ENCODE measurements around the gene DPYD.

The DPYD gene

DNA sequence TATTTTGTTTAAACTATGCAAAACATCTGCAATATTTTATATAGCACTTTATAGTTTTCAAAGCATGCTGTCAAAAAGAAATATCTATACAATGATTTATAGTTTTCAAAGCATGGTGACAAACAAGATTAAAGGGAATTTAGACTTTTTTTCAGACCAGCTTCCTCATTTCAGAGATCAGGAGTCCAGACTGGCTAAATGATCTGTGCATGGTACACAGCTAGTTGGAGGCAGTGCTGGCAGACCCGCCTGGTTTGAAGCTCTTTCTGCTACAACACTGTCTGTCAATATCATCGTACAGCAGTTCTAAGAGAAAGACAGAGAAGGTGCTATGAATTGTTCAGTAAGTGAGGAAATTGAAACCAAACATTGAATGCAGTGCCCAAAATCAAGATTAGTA is 720.2 kb downstream of the DPYD start:
- no peaks in the 10 kb centered on the region for H4K20me1 ChIP-seq
- H3K4me3 ChIP-seq: no peak overlapping the region
- H3K27ac ChIP-seq: no peak overlapping the region
- H3K4me1 ChIP-seq: no peaks in the 10 kb centered on the region
- no peaks in the 10 kb centered on the region for H3K9me3 ChIP-seq
- no peak overlapping the region for H3K9ac ChIP-seq
- H3K27me3 ChIP-seq: no peaks in the 10 kb centered on the region
- no peak overlapping the region for H3K4me2 ChIP-seq
- H3K36me3 ChIP-seq: no peaks in the 10 kb centered on the region
- TF ChIP-seq Cebpa-rat (IDR thresholded peaks at IDR 0.05): no peak

- no peak overlapping the region for H3K9ac ChIP-seq
- no peak overlapping the region for H3K27ac ChIP-seq
- no peaks in the 10 kb centered on the region for H3K27me3 ChIP-seq
- no peaks in the 10 kb centered on the region for H4K20me1 ChIP-seq
- no peaks in the 10 kb centered on the region for H3K9me3 ChIP-seq
- no peak for TF ChIP-seq Cebpa-rat (IDR thresholded peaks at IDR 0.05)
- no peak overlapping the region for H3K4me2 ChIP-seq
- H3K4me1 ChIP-seq: no peaks in the 10 kb centered on the region
- no peak overlapping the region for H3K4me3 ChIP-seq
- no peaks in the 10 kb centered on the region for H3K36me3 ChIP-seq
These were observed 723.9 kb downstream of the DPYD start for GRCh38 chr1:97196825-97197516.

- H3K9ac ChIP-seq: no peak overlapping the region
- H3K27me3 ChIP-seq: no peaks in the 10 kb centered on the region
- H3K4me1 ChIP-seq: no peaks in the 10 kb centered on the region
- no peak overlapping the region for H3K4me2 ChIP-seq
- no peaks in the 10 kb centered on the region for H3K9me3 ChIP-seq
- H3K27ac ChIP-seq: no peak overlapping the region
- no peaks in the 10 kb centered on the region for H3K36me3 ChIP-seq
- no peaks in the 10 kb centered on the region for H4K20me1 ChIP-seq
- no peak overlapping the region for H3K4me3 ChIP-seq
- no peak for TF ChIP-seq Cebpa-rat (IDR thresholded peaks at IDR 0.05)
These were observed 727.8 kb downstream of the DPYD start for GRCh38 chr1:97192872-97193572.

DNA sequence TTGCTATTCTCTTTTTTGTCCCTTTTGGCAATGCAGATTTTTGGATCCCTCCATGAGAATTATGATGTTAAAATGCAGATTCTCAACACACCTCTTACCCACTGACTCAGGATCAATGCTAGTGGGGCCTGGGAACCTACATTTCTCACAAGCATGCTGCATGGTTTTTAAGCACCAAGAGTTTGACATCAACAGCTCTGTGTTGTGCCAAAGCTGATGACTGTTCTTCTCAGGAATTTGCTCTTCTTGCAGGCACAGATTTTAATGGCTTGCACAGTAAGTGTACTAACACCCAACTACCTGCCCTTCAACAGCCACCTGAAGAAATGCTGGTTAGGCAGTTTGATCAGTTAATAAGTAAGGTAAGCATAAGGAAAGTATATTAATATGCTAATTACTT is 730.5 kb downstream of the DPYD start:
- no peaks in the 10 kb centered on the region for H4K20me1 ChIP-seq
- H3K4me2 ChIP-seq: no peak overlapping the region
- no peaks in the 10 kb centered on the region for H3K9me3 ChIP-seq
- H3K27ac ChIP-seq: no peak overlapping the region
- H3K4me3 ChIP-seq: no peak overlapping the region
- TF ChIP-seq Cebpa-rat (IDR thresholded peaks at IDR 0.05): no peak
- no peaks in the 10 kb centered on the region for H3K36me3 ChIP-seq
- H3K27me3 ChIP-seq: no peaks in the 10 kb centered on the region
- no peak overlapping the region for H3K9ac ChIP-seq
- no peaks in the 10 kb centered on the region for H3K4me1 ChIP-seq

- H3K36me3 ChIP-seq: no peaks in the 10 kb centered on the region
These were observed 734.5 kb downstream of the DPYD start for GRCh38 chr1:97186381-97186780.

DNA sequence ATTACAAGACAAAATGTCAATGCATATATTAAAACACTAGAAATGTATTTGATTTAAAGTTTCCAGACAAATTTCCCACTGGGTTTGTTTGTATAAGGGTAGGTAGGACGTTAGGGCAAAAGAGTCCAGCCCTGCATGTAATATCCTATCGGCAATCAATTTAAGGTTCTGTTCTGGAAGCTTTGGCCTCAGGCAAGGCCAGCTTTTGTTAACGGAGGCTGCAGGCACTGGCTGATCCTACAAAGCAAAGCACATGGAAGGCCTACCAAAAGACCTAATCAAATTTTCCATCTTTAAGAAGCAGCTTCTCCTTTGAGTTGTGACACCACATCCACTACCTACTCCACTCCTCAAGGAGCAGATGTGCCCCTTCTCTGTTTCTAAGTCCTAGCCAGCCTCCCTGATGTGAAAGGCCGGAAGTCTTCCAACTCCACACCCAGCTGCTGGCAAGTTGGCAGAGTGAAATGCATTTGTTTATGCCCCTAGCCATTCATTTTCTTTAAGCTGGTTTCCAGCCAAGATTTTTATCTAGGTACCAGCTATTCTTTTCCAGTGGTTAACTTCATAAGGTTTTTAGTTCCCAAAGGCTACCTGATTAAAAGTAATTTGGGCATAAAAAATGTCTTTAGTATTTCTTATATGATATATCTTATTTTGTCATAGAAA is 746.7 kb downstream of the DPYD start:
- H3K27ac ChIP-seq: no peak overlapping the region
- H3K4me2 ChIP-seq: no peak overlapping the region
- no peaks in the 10 kb centered on the region for H3K4me1 ChIP-seq
- no peak for TF ChIP-seq Cebpa-rat (IDR thresholded peaks at IDR 0.05)
- no peaks in the 10 kb centered on the region for H4K20me1 ChIP-seq
- H3K4me3 ChIP-seq: no peak overlapping the region
- no peaks in the 10 kb centered on the region for H3K27me3 ChIP-seq
- H3K9me3 ChIP-seq: no peaks in the 10 kb centered on the region
- no peaks in the 10 kb centered on the region for H3K36me3 ChIP-seq
- H3K9ac ChIP-seq: no peak overlapping the region

More at GRCh38 chr1:97186381-97186780, 734.5 kb downstream of the DPYD start:
- H4K20me1 ChIP-seq: no peaks in the 10 kb centered on the region
- no peak for TF ChIP-seq Cebpa-rat (IDR thresholded peaks at IDR 0.05)
- H3K4me3 ChIP-seq: no peak overlapping the region
- H3K9ac ChIP-seq: no peak overlapping the region
- H3K4me1 ChIP-seq: no peaks in the 10 kb centered on the region
- no peak overlapping the region for H3K27ac ChIP-seq
- no peaks in the 10 kb centered on the region for H3K27me3 ChIP-seq
- no peak overlapping the region for H3K4me2 ChIP-seq
- no peaks in the 10 kb centered on the region for H3K9me3 ChIP-seq

DNA sequence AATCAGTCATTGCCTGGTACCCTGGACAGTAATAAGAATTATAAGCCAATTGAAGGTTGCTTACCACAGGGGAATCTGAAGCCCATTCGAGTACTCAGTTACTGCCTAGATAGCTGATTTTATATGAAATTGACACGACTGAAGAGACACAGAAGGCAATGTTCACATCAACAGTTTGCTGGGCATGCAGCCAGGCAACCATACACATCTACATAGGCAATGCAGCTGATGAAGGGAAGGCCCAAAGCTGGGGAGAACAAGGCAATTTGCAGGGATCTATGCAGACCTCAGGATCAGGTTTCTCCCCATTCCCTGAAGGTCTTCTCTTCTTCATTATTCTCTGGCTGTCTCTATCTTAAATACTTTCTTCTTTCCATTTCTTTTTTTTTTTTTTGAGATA is 750.5 kb downstream of the DPYD start:
- no peak overlapping the region for H3K4me3 ChIP-seq
- TF ChIP-seq Cebpa-rat (IDR thresholded peaks at IDR 0.05): no peak
- H3K36me3 ChIP-seq: no peaks in the 10 kb centered on the region
- no peak overlapping the region for H3K4me2 ChIP-seq
- no peaks in the 10 kb centered on the region for H3K9me3 ChIP-seq
- H3K9ac ChIP-seq: no peak overlapping the region
- H3K27ac ChIP-seq: no peak overlapping the region
- H3K4me1 ChIP-seq: no peaks in the 10 kb centered on the region
- H3K27me3 ChIP-seq: no peaks in the 10 kb centered on the region
- H4K20me1 ChIP-seq: no peaks in the 10 kb centered on the region

DNA sequence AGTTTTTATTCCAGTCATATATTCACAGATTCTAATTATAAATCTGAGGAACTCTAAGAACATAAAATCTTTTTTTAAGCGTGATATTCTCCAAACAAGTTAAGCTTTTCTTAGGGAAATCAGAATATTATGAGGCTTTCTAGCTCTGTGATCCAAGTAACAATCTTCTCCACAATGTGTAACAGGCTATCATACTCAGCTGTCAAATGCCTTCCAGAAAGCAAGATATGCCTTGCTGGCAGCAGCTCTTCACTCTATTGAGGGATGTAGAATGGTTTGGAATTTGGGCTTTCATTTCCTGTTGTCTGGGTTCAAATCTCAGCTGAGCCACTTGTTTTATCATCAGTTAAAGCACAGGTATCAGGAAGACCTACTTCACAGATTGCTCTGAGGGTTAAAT is 752.8 kb downstream of the DPYD start:
- Histone ChIP-seq H3K9me3 (peaks cover 6% of the 10 kb centered on the region; the same call in 1 of the 2 replicates), H3K9ac (no peak overlapping the region), H3K4me1 (peaks cover 19% of the 10 kb centered on the region), H3K4me2 (no peak overlapping the region), H4K20me1 (no peaks in the 10 kb centered on the region), H3K27ac (no peak overlapping the region), H3K4me3 (no peak overlapping the region), H3K27me3 (no peaks in the 10 kb centered on the region), H3K36me3 (no peaks in the 10 kb centered on the region)
- TF ChIP-seq Cebpa-rat (IDR thresholded peaks at IDR 0.05): no peak

- Histone ChIP-seq H3K27me3 (no peaks in the 10 kb centered on the region), H3K36me3 (no peaks in the 10 kb centered on the region), H3K9me3 (peaks cover 6% of the 10 kb centered on the region), H3K4me2 (no peak overlapping the region), H3K4me1 (peaks cover 19% of the 10 kb centered on the region), H3K9ac (no peak overlapping the region), H4K20me1 (no peaks in the 10 kb centered on the region), H3K27ac (no peak overlapping the region), H3K4me3 (no peak overlapping the region)
- no peak for TF ChIP-seq Cebpa-rat (IDR thresholded peaks at IDR 0.05)
These were observed 753.6 kb downstream of the DPYD start for GRCh38 chr1:97167246-97167645.

DNA sequence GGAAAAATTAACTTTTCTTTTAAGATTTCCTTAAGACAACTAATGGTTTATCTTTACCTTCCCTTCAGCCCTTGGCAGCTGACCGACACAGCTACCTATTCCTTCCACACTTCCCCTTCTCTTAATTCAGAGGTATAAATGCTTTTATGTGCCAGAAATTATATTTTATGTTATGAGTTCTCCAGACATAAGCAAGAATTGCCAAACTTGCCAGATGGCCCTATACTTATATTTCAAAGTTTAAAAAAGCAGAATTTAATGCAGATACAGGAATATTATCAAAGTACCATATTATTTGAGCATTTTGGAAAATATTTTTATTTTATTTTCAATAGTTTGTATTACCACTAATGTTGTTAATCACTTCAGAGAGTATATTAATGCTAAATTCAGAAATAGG is 754.2 kb downstream of the DPYD start:
- no peak for TF ChIP-seq Cebpa-rat (IDR thresholded peaks at IDR 0.05)
- no peak overlapping the region for H3K4me3 ChIP-seq
- no peak overlapping the region for H3K4me2 ChIP-seq
- H3K9ac ChIP-seq: no peak overlapping the region
- no peaks in the 10 kb centered on the region for H3K36me3 ChIP-seq
- H3K4me1 ChIP-seq: peaks cover 19% of the 10 kb centered on the region
- no peaks in the 10 kb centered on the region for H4K20me1 ChIP-seq
- H3K27ac ChIP-seq: no peak overlapping the region
- H3K27me3 ChIP-seq: no peaks in the 10 kb centered on the region
- H3K9me3 ChIP-seq: peaks cover 6% of the 10 kb centered on the region
